Ishikawa (cell line): ENCODE measurements around the gene IL36B.

Experiments
- CEBPB ChIP-seq: IDR thresholded peaks from 2 replicates; pipeline ENCODE4 v1.6.1; 2012
- EGR1 ChIP-seq: IDR thresholded peaks from 2 replicates; pipeline ENCODE4 v1.6.1; 2012
- EP300 ChIP-seq: IDR thresholded peaks from 2 replicates; pipeline ENCODE4 v1.6.1; 2012; ENCODE audit warnings: borderline replicate concordance
- FOXM1 ChIP-seq: IDR thresholded peaks from 2 replicates; pipeline ENCODE4 v1.6.1; 2012; ENCODE audit warnings: low read depth, borderline replicate concordance
- MAX ChIP-seq: IDR thresholded peaks from 2 replicates; pipeline ENCODE4 v1.6.1; 2012
- RAD21 ChIP-seq: IDR thresholded peaks from 2 replicates; pipeline ENCODE4 v1.6.1; 2012; ENCODE audit warnings: low read depth
- REST ChIP-seq: IDR thresholded peaks from 2 replicates; pipeline ENCODE4 v1.6.1; 2012; ENCODE audit warnings: low read depth, mild to moderate bottlenecking
- TEAD4 ChIP-seq: IDR thresholded peaks from 2 replicates; pipeline ENCODE4 v1.6.1; 2012
- USF1 ChIP-seq: IDR thresholded peaks from 2 replicates; pipeline ENCODE4 v1.6.1; 2012
- YY1 ChIP-seq: IDR thresholded peaks from 2 replicates; pipeline ENCODE4 v1.6.1; 2012; ENCODE audit warnings: low read depth

- TF ChIP-seq EP300, result no peak
- TF ChIP-seq USF1, result no peak
- TF ChIP-seq RAD21, result no peak
- TF ChIP-seq REST, result no peak
- no peak for TF ChIP-seq CEBPB
- TF ChIP-seq YY1, result no peak
- no peak for TF ChIP-seq EGR1
- no peak for TF ChIP-seq FOXM1
- TF ChIP-seq MAX, result no peak
- no peak for TF ChIP-seq TEAD4
Measured at GRCh38 chr2:113027691-113028090, 25.0 kb downstream of the IL36B start.
